ENCODE measurements around the gene OPHN1. TPM values are rescaled to one million over a fixed set of nuclear protein-coding genes. Genes with fewer than 3 reads are reported as not detected.

The OPHN1 gene
- total RNA-seq, 1 experiment from 2014 or later: 4.4 TPM

- no peaks in the 10 kb centered on the region for H3K9me3 Mint-ChIP-seq
- POLR2A ChIA-PET: no interaction called here
- no peak for ATAC-seq
Measured at GRCh38 chrX:68090266-68090665, 343.0 kb downstream of the OPHN1 start.

GRCh38 chrX:68087526-68087925, 345.8 kb downstream of the OPHN1 start:
- ATAC-seq (no peak), DNase-seq (ENCODE audit: low spot score) (no peak)
- no peak overlapping the region for H3K4me3 Mint-ChIP-seq
- ChIA-PET CTCF (no interaction called here), POLR2A (no interaction called here)
- no peak overlapping the region for H3K27ac Mint-ChIP-seq
- H3K9me3 Mint-ChIP-seq: no peaks in the 10 kb centered on the region
- H3K27me3 Mint-ChIP-seq (ENCODE audit: low read depth): no peaks in the 10 kb centered on the region
- no peaks in the 10 kb centered on the region for H3K4me1 Mint-ChIP-seq
- TF ChIP-seq PREB (CRISPR knock-in tag; IDR thresholded peaks at IDR 0.05; ENCODE audit: borderline replicate concordance) (no peak), ATF2 (CRISPR knock-in tag; IDR thresholded peaks at IDR 0.05; ENCODE audit: borderline replicate concordance, low read depth) (no peak), MLX (CRISPR knock-in tag; IDR thresholded peaks at IDR 0.05) (no peak), RORB (CRISPR knock-in tag; IDR thresholded peaks at IDR 0.05) (no peak), ESRRA (CRISPR knock-in tag; IDR thresholded peaks at IDR 0.05; ENCODE audit: borderline replicate concordance) (no peak), ZNF416 (CRISPR knock-in tag; IDR thresholded peaks at IDR 0.05) (no peak)
- no peaks in the 10 kb centered on the region for H3K36me3 Mint-ChIP-seq

More at GRCh38 chrX:68090266-68090665, 343.0 kb downstream of the OPHN1 start:
- H3K36me3 Mint-ChIP-seq: no peaks in the 10 kb centered on the region
- CTCF ChIA-PET: interaction anchor here (1.0 to 2.2 kb wide), 2 partner anchors 29 to 72 kb away, joined by 3 to 12 read pairs; no protein-coding TSS in a partner anchor
- H3K4me1 Mint-ChIP-seq: no peaks in the 10 kb centered on the region
- DNase-seq (ENCODE audit: low spot score): no peak
- no peak overlapping the region for H3K27ac Mint-ChIP-seq
- H3K27me3 Mint-ChIP-seq (ENCODE audit: low read depth): no peaks in the 10 kb centered on the region
- no peak overlapping the region for H3K4me3 Mint-ChIP-seq
- no peak for TF ChIP-seq MLX (CRISPR knock-in tag; IDR thresholded peaks at IDR 0.05)
- TF ChIP-seq STAT6 (CRISPR knock-in tag; conservative IDR thresholded peaks at IDR 0.05; ENCODE audit: low read depth): no peak

GRCh38 chrX:68086709-68087108, 346.6 kb downstream of the OPHN1 start:
- TF ChIP-seq USF1 (CRISPR knock-in tag; IDR thresholded peaks at IDR 0.05): no peak
- no peak for TF ChIP-seq ZNF425 (CRISPR knock-in tag; conservative IDR thresholded peaks at IDR 0.05)
- no peak overlapping the region for H3K4me3 Mint-ChIP-seq
- ATAC-seq (no peak), DNase-seq (ENCODE audit: low spot score) (no peak)
- H3K27ac Mint-ChIP-seq: no peak overlapping the region
- no peaks in the 10 kb centered on the region for H3K27me3 Mint-ChIP-seq (ENCODE audit: low read depth)
- no peaks in the 10 kb centered on the region for H3K36me3 Mint-ChIP-seq
- ChIA-PET POLR2A (no interaction called here), CTCF (no interaction called here)
- no peaks in the 10 kb centered on the region for H3K4me1 Mint-ChIP-seq
- no peaks in the 10 kb centered on the region for H3K9me3 Mint-ChIP-seq
